HG03175 (cell line): ENCODE measurements around the gene SEZ6.

Source experiments
- ATAC-seq: cut with Tn5 transposase; IDR thresholded peaks from one replicate; pipeline ENCODE4 v1.9.1; 2021; ENCODE audit warnings: mild to moderate bottlenecking, moderate library complexity; ENCODE audit not compliant: unreplicated experiment

Gene SEZ6

GRCh38 chr17:28907709-28908475 lies 97.9 kb downstream of the SEZ6 start:
- no peak for ATAC-seq

- ATAC-seq: no peak
Measured at GRCh38 chr17:28906706-28907438, 99.0 kb downstream of the SEZ6 start.

GRCh38 chr17:28906276-28906675 lies 99.6 kb downstream of the SEZ6 start:
- ATAC-seq: no peak
